Activated naive CD8-positive, alpha-beta T cell treated with anti-CD3 and anti-CD28 coated beads, Interleukin-2, amount 50 U/mL, for 24 hours (primary cell): ENCODE measurements around the gene BTBD16.
A peak's percentile ranks its signal among the peaks of the same experiment; 100 is the strongest.

Experiments
- ATAC-seq: fragments of 150-1000 bp; cut with Tn5 transposase; one replicate; pipeline ENCODE4 v1.10.0; 2021
- DNase-seq: peaks from one replicate; pipeline ENCODE4 v3.0.0; 2021
- H3K27ac Mint-ChIP-seq: one replicate; pipeline ENCODE4 v1.8.0; 2021; ENCODE audit warnings: mild to moderate bottlenecking, mixed read lengths
- H3K27me3 Mint-ChIP-seq: one replicate; pipeline ENCODE4 v1.8.0; 2021; ENCODE audit warnings: mixed read lengths
- H3K36me3 Mint-ChIP-seq: one replicate; pipeline ENCODE4 v1.8.0; 2021; ENCODE audit warnings: low read depth, mixed read lengths
- H3K4me1 Mint-ChIP-seq: one replicate; pipeline ENCODE4 v1.8.0; 2021; ENCODE audit warnings: mixed read lengths
- H3K4me3 Mint-ChIP-seq: one replicate; pipeline ENCODE4 v1.8.0; 2021; ENCODE audit warnings: mild to moderate bottlenecking, moderate library complexity, mixed read lengths
- H3K9me3 Mint-ChIP-seq: one replicate; pipeline ENCODE4 v1.8.0; 2021; ENCODE audit warnings: mixed read lengths

Gene BTBD16

GRCh38 chr10:122376364-122376961, 105.4 kb downstream of the BTBD16 start:
- ATAC-seq: no peak
- Mint-ChIP-seq H3K27me3 (peaks cover 9% of the 10 kb centered on the region), H3K9me3 (peaks cover 9% of the 10 kb centered on the region), H3K4me1 (peaks cover 59% of the 10 kb centered on the region), H3K4me3 (no peak overlapping the region), H3K27ac (no peak overlapping the region), H3K36me3 (peaks cover 15% of the 10 kb centered on the region)
- no peak for DNase-seq

GRCh38 chr10:122379041-122379440, 107.9 kb downstream of the BTBD16 start:
- Mint-ChIP-seq H3K27ac (no peak overlapping the region), H3K4me1 (peaks cover 65% of the 10 kb centered on the region), H3K4me3 (no peak overlapping the region), H3K27me3 (peaks cover 2% of the 10 kb centered on the region), H3K9me3 (peaks cover 9% of the 10 kb centered on the region), H3K36me3 (peaks cover 20% of the 10 kb centered on the region)
- DNase-seq (no peak), ATAC-seq (no peak)

GRCh38 chr10:122379537-122379936, 108.4 kb downstream of the BTBD16 start:
- no peaks in the 10 kb centered on the region for H3K27me3 Mint-ChIP-seq
- no peak overlapping the region for H3K4me3 Mint-ChIP-seq
- H3K36me3 Mint-ChIP-seq: peaks cover 20% of the 10 kb centered on the region
- H3K27ac Mint-ChIP-seq: no peak overlapping the region
- DNase-seq (no peak), ATAC-seq (no peak)
- peaks cover 9% of the 10 kb centered on the region for H3K9me3 Mint-ChIP-seq
- H3K4me1 Mint-ChIP-seq: peaks cover 62% of the 10 kb centered on the region

GRCh38 chr10:122380703-122381102, 109.6 kb downstream of the BTBD16 start:
- ATAC-seq (no peak), DNase-seq (no peak)
- no peak overlapping the region for H3K4me3 Mint-ChIP-seq
- no peaks in the 10 kb centered on the region for H3K27me3 Mint-ChIP-seq
- H3K36me3 Mint-ChIP-seq: peaks cover 20% of the 10 kb centered on the region
- H3K4me1 Mint-ChIP-seq: peaks cover 60% of the 10 kb centered on the region
- H3K9me3 Mint-ChIP-seq: peaks cover 9% of the 10 kb centered on the region
- H3K27ac Mint-ChIP-seq: no peak overlapping the region

GRCh38 chr10:122381680-122382079, 110.6 kb downstream of the BTBD16 start:
- Mint-ChIP-seq H3K4me3 (no peak overlapping the region), H3K36me3 (peaks cover 20% of the 10 kb centered on the region), H3K9me3 (peaks cover 9% of the 10 kb centered on the region), H3K4me1 (peaks cover 64% of the 10 kb centered on the region), H3K27ac (no peak overlapping the region), H3K27me3 (no peaks in the 10 kb centered on the region)
- DNase-seq: no peak
- ATAC-seq: no peak

- H3K4me3 Mint-ChIP-seq: no peak overlapping the region
- no peak overlapping the region for H3K27ac Mint-ChIP-seq
- no peaks in the 10 kb centered on the region for H3K27me3 Mint-ChIP-seq
- ATAC-seq (no peak), DNase-seq (no peak)
- H3K36me3 Mint-ChIP-seq: peaks cover 21% of the 10 kb centered on the region
- H3K9me3 Mint-ChIP-seq: no peaks in the 10 kb centered on the region
- H3K4me1 Mint-ChIP-seq: peaks cover 59% of the 10 kb centered on the region
These were observed 115.4 kb downstream of the BTBD16 start for GRCh38 chr10:122386514-122386913.

- Mint-ChIP-seq H3K27ac (peak overlapping the region; percentile 65), H3K27me3 (no peaks in the 10 kb centered on the region), H3K4me3 (no peak overlapping the region)
These were observed 116.5 kb downstream of the BTBD16 start for GRCh38 chr10:122387572-122387971.

More at GRCh38 chr10:122387572-122387971, 116.5 kb downstream of the BTBD16 start:
- Mint-ChIP-seq H3K9me3 (no peaks in the 10 kb centered on the region), H3K36me3 (peaks cover 19% of the 10 kb centered on the region), H3K4me1 (peaks cover 60% of the 10 kb centered on the region)
- ATAC-seq (no peak), DNase-seq (no peak)
